Measurements from ENCODE around the gene CDCA4.

Gene CDCA4

GRCh38 chr14:104975481-104976197 lies 45.2 kb downstream of the CDCA4 start:
- DNase-seq (ENCODE audit: low read depth) = no peak

GRCh38 chr14:104974665-104975390 lies 46.1 kb downstream of the CDCA4 start:
- DNase-seq (ENCODE audit: low read depth) = no peak

GRCh38 chr14:104974146-104974541 lies 46.7 kb downstream of the CDCA4 start:
- DNase-seq (ENCODE audit: low read depth) = no peak

- DNase-seq (ENCODE audit: low read depth) = no peak
Measured at GRCh38 chr14:104973385-104974145, 47.3 kb downstream of the CDCA4 start.

GRCh38 chr14:104973135-104973384 lies 47.8 kb downstream of the CDCA4 start:
- DNase-seq (ENCODE audit: low read depth) = no peak

GRCh38 chr14:104972301-104973134 lies 48.4 kb downstream of the CDCA4 start:
- no peak for DNase-seq (ENCODE audit: low read depth)

GRCh38 chr14:104971447-104972240 lies 49.2 kb downstream of the CDCA4 start:
- DNase-seq (ENCODE audit: low read depth) = no peak

- DNase-seq (ENCODE audit: low read depth) = no peak
Measured at GRCh38 chr14:104970231-104971068, 50.4 kb downstream of the CDCA4 start.

GRCh38 chr14:104969741-104970230 lies 51.1 kb downstream of the CDCA4 start:
- no peak for DNase-seq (ENCODE audit: low read depth)

- no peak for DNase-seq (ENCODE audit: low read depth)
Measured at GRCh38 chr14:104968541-104969401, 52.1 kb downstream of the CDCA4 start.

GRCh38 chr14:104968153-104968527 lies 52.7 kb downstream of the CDCA4 start:
- no peak for DNase-seq (ENCODE audit: low read depth)

- no peak for DNase-seq (ENCODE audit: low read depth)
Measured at GRCh38 chr14:104967386-104968152, 53.3 kb downstream of the CDCA4 start.

GRCh38 chr14:104966981-104967385 lies 53.9 kb downstream of the CDCA4 start:
- no peak for DNase-seq (ENCODE audit: low read depth)

- no peak for DNase-seq (ENCODE audit: low read depth)
Measured at GRCh38 chr14:104966261-104966865, 54.5 kb downstream of the CDCA4 start.

- no peak for DNase-seq (ENCODE audit: low read depth)
Measured at GRCh38 chr14:104965561-104966231, 55.2 kb downstream of the CDCA4 start.

- no peak for DNase-seq (ENCODE audit: low read depth)
Measured at GRCh38 chr14:104964546-104964945, 56.3 kb downstream of the CDCA4 start.

Data from activated T-cell treated with anti-CD3 and anti-CD28 coated beads for 48 hours (primary cell).